Stomach (tissue), 9 donors: Measurements from ENCODE around the gene WNT5A. TPM values are rescaled to one million over a fixed set of nuclear protein-coding genes. Genes with fewer than 3 reads are reported as not detected.

Experiments
- DNase-seq, 2 donors: peaks; one replicate each; pipeline versions ENCODE4 v3.0.0 to v3.0.0-alpha.2; 2013 to 2019
- H3K27ac ChIP-seq, 5 donors: fragments of 200-600 bp in 4 of 5; sonication (generic) in 4 of 5; one replicate each; pipeline ENCODE4 v1.5.1; 2013 to 2019; ENCODE audit warnings: mild to moderate bottlenecking in 1 of 5, moderate library complexity in 1 of 5
- H3K27me3 ChIP-seq, 3 donors: fragments of 200-600 bp; sonication (generic); one replicate each; pipeline ENCODE4 v1.5.1; 2017 to 2019; ENCODE audit warnings: mixed run types in 1 of 3
- H3K36me3 ChIP-seq, 4 donors: fragments of 200-600 bp; sonication (generic); 1 replicate in 3 of 4; 2 replicates in 1 of 4; pipeline ENCODE4 v1.5.1; 2016 to 2019
- H3K4me1 ChIP-seq, 4 donors: fragments of 200-600 bp; sonication (generic); one replicate each; pipeline ENCODE4 v1.5.1; 2016 to 2019
- H3K4me3 ChIP-seq, 4 donors: fragments of 200-600 bp; sonication (generic) in 3 of 4; one replicate each; pipeline ENCODE4 v1.5.1; 2016 to 2019; ENCODE audit warnings: mild to moderate bottlenecking in 1 of 4
- H3K9me3 ChIP-seq, 4 donors: fragments of 200-600 bp; sonication (generic); one replicate each; pipeline ENCODE4 v1.5.1; 2016 to 2019
- CTCF ChIP-seq, 7 experiments: fragments of 450-650 bp in 4 of 7; fragments of 200-600 bp in 3 of 7; sonication (generic) in 3 of 7; IDR thresholded peaks; one replicate each; pipeline ENCODE4 v1.5.1; 2016 to 2019; ENCODE audit warnings: antibody characterized with exemption in 7 of 7, control low read depth in 2 of 7, mild to moderate bottlenecking in 1 of 7
- EP300 ChIP-seq: sonication (generic); formaldehyde crosslinking; IDR thresholded peaks from one replicate; pipeline ENCODE4 v1.6.1; 2017; ENCODE audit warnings: antibody characterized with exemption
- POLR2A ChIP-seq, 4 donors: fragments of 450-650 bp; IDR thresholded peaks; one replicate each; pipeline ENCODE4 v1.6.1; 2016; ENCODE audit warnings: antibody characterized with exemption in 4 of 4, control low read depth in 2 of 4, mild to moderate bottlenecking in 1 of 4, moderate library complexity in 1 of 4
- POLR2AphosphoS5 ChIP-seq, 3 donors: sonication (generic); formaldehyde crosslinking; IDR thresholded peaks; one replicate each; pipeline ENCODE4 v1.6.1; 2016; ENCODE audit warnings: antibody characterized with exemption in 3 of 3
- WGBS, 5 donors: extraction: QIAGEN DNeasy Blood & Tissue Kit in 3 of 5; methylation state at CpG; one replicate each; pipeline versions ENCODE4 v1.1.5 to v1.1.7; 2013 to 2018; 5-methylcytosine and 5-hydroxymethylcytosine counted together
- intact Hi-C: fragments of 100-400 bp; cut with DNase I; formaldehyde crosslinking; loops from one replicate; pipeline ENCODE4 v1.15.1; 2023; ENCODE audit warnings: low total_unique reads
- polyA plus RNA-seq, 3 donors: library from polyadenylated mRNA; stranded (reverse); fragments of 200-250 nt; gene quantifications; one replicate each; pipeline ENCODE4 v1.2.3, GENCODE V29; 2013
- total RNA-seq, 5 donors: library from RNA; depleted of rRNA; stranded (reverse); fragments of >200 nt; gene quantifications; one replicate each; pipeline versions ENCODE4 v1.1.0 to v1.2.3, GENCODE V29; 2014 to 2016
- donor health status: healthy with polysubstance abuse.
- donor health status: Bipolar disorder and iron deficiency.
- donor health status: healthy.

WNT5A gene
- total and polyA plus RNA-seq, 8 donors: 1.2 to 44.2 (median 4.9) TPM

DNA sequence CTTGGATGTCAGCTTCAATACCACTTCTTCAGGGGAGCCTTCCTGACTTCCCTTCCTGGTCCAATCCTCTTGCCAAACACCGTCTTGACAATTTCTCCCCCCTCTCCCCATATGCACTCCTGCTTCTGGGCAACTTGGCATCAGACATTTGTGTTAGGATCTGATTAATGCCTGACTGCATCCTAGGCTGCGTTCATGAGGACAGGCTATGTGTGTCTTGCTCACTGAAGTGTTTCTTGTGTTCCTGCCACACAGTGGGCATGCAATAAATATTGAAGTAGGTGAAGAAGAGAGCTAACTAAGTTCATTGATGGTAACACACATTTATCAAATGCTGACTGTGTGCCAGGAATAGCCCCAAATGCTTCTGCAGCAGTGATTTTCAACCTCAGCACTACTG, 36.4 kb upstream of the WNT5A start:
- TF ChIP-seq CTCF (IDR thresholded peaks at IDR 0.05) (no peak), EP300 (no peak)
- no peak overlapping the region for H3K27ac ChIP-seq
- intact Hi-C loops: no loop called here
- WGBS, 5 donors: 87 to 95% (median 90%) methylated on average over 2 of the region's 2 CpGs
- H3K36me3 ChIP-seq: no peaks in the 10 kb centered on the region
- peaks cover 0 to 21% (median 3%) of the 10 kb centered on the region in 4 donors for H3K4me1 ChIP-seq
- no peaks in the 10 kb centered on the region for H3K9me3 ChIP-seq
- DNase-seq: no peak
- peaks cover 0 to 6% (median 0%) of the 10 kb centered on the region in 3 donors for H3K27me3 ChIP-seq
- H3K4me3 ChIP-seq: no peak overlapping the region

- H3K4me1 ChIP-seq: peaks cover 0 to 20% (median 3%) of the 10 kb centered on the region in 4 donors
- H3K4me3 ChIP-seq: no peak overlapping the region
- DNase-seq: peak; percentile 29 to 36
- H3K27me3 ChIP-seq: peaks cover 0 to 6% (median 0%) of the 10 kb centered on the region in 3 donors
- 55 to 70% (median 59%) methylated on average over 6 of the region's 6 CpGs for whole genome bisulfite sequencing, 5 donors
- intact Hi-C loops: no loop called here
- H3K9me3 ChIP-seq: no peaks in the 10 kb centered on the region
- no peak for TF ChIP-seq CTCF (IDR thresholded peaks at IDR 0.05)
- TF ChIP-seq EP300: no peak
- TF ChIP-seq POLR2AphosphoS5 (IDR thresholded peaks at IDR 0.05): peak in 1 of 3 donors; percentile 26
- no peaks in the 10 kb centered on the region for H3K36me3 ChIP-seq
- no peak overlapping the region for H3K27ac ChIP-seq
Observed at GRCh38 chr3:55521738-55522421, 34.8 kb upstream of the WNT5A start.

DNA sequence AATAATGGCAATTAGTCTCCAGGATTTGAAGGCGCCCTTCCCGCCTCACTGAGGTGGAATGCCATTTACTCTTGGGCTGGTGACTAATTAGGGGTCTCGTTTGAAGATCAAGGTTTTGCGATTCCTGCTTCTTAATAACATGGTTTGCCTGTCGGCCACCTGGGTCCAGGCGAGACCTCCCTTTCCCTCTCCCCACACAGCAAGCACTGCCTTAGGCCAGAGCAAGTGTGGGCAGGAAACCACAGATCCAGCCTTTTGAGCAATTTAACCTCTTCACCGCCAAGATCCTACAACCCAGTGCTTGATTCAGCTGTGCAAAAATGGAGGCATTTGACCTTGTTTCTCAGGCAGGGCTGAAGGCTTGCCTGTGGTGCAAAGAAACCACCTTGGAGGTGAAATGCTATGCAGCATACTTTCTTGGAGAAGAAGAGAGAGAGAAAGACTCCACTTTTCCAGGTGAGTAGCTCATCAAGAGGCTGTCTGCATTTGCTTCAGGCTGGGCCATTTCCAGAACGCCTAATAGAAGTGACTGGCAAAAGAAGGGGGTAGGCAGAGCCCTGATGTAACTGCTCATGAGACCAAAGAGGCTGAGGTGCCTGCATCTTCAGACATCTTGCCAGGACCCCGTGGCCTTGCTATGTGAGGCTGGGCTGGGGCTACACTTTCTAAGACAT, 34.1 kb upstream of the WNT5A start:
- no peak for DNase-seq
- intact Hi-C loops: no loop called here
- no peak overlapping the region for H3K27ac ChIP-seq
- 75 to 86% (median 80%) methylated on average over 9 of the region's 9 CpGs for WGBS, 5 donors
- no peak overlapping the region for H3K4me3 ChIP-seq
- H3K36me3 ChIP-seq: no peaks in the 10 kb centered on the region
- peaks cover 0 to 13% (median under 1%) of the 10 kb centered on the region in 4 donors for H3K4me1 ChIP-seq
- TF ChIP-seq POLR2A (IDR thresholded peaks at IDR 0.05): no peak
- no peak for TF ChIP-seq CTCF (IDR thresholded peaks at IDR 0.05)
- TF ChIP-seq POLR2AphosphoS5 (IDR thresholded peaks at IDR 0.05): no peak
- TF ChIP-seq EP300: no peak
- H3K27me3 ChIP-seq: peaks cover 0 to 6% (median 0%) of the 10 kb centered on the region in 3 donors
- no peaks in the 10 kb centered on the region for H3K9me3 ChIP-seq

DNA sequence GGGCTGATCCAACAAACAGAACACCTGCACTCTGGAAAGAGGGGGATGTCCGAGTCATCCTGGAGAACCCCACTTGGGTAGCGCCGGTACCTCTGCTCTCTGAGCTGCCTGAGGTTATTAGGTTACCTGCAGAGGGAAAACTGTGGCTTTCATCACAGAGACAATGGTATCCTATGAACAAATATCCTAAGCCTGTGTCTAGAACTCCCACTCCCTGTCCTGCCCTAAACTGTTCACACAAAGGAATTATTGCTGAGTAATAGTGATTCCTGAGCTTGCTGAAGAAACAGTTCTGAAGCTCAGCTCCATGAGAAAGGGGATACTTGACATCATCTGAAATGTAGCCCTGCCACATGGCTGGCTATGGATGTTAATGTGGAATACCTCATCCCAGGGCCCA, 31.9 kb upstream of the WNT5A start:
- TF ChIP-seq POLR2A (IDR thresholded peaks at IDR 0.05): no peak
- TF ChIP-seq CTCF (IDR thresholded peaks at IDR 0.05): no peak
- TF ChIP-seq POLR2AphosphoS5 (IDR thresholded peaks at IDR 0.05): no peak
- no peak for TF ChIP-seq EP300
- H3K27ac ChIP-seq: no peak overlapping the region
- 48 to 89% (median 73%) methylated on average over 3 of the region's 3 CpGs for WGBS, 5 donors

More for the DNA sequence above, 31.9 kb upstream of the WNT5A start:
- Histone ChIP-seq H3K27me3 (peaks cover 0 to 6% (median 0%) of the 10 kb centered on the region in 3 donors), H3K4me1 (peaks cover 0 to 9% (median 0%) of the 10 kb centered on the region in 4 donors), H3K36me3 (no peaks in the 10 kb centered on the region), H3K4me3 (no peak overlapping the region), H3K9me3 (no peaks in the 10 kb centered on the region)
- intact Hi-C loops: no loop called here
- no peak for DNase-seq
